Subcutaneous abdominal adipose tissue (tissue), 5 donors: Measurements from ENCODE around the gene COPS8.

Experiments
- H3K27ac ChIP-seq: one replicate; pipeline ENCODE4 v1.7.0; 2013; ENCODE audit warnings: low read depth, mild to moderate bottlenecking, inconsistent platforms, low read length, moderate library complexity
- H3K27me3 ChIP-seq, 5 donors: one replicate each; pipeline ENCODE4 v1.7.0; 2013; ENCODE audit warnings: low read length in 5 of 5, inconsistent platforms in 1 of 5; ENCODE audit not compliant: control insufficient read depth in 5 of 5, insufficient read depth in 4 of 5
- H3K36me3 ChIP-seq, 5 donors: one replicate each; pipeline ENCODE4 v1.7.0; 2013; ENCODE audit warnings: low read length in 5 of 5; ENCODE audit not compliant: control insufficient read depth in 5 of 5, insufficient read depth in 5 of 5
- H3K4me1 ChIP-seq, 5 donors: one replicate each; pipeline ENCODE4 v1.7.0; 2013; ENCODE audit warnings: low read length in 5 of 5, mild to moderate bottlenecking in 3 of 5, moderate library complexity in 1 of 5; ENCODE audit not compliant: control insufficient read depth in 5 of 5, insufficient read depth in 5 of 5
- H3K4me3 ChIP-seq, 5 donors: one replicate each; pipeline ENCODE4 v1.7.0; 2013; ENCODE audit warnings: low read length in 5 of 5, low read depth in 1 of 5
- H3K9ac ChIP-seq, 5 donors: one replicate each; pipeline ENCODE4 v1.7.0; 2013; ENCODE audit warnings: low read length in 5 of 5, mild to moderate bottlenecking in 4 of 5, moderate library complexity in 3 of 5
- H3K9me3 ChIP-seq, 5 donors: one replicate each; pipeline ENCODE4 v1.7.0; 2013; ENCODE audit warnings: low read length in 5 of 5; ENCODE audit not compliant: control insufficient read depth in 5 of 5
- donor health status: healthy.
- donor health status: healthy.
- donor health status: healthy.
- donor health status: healthy.
- donor health status: healthy.

COPS8 gene

DNA sequence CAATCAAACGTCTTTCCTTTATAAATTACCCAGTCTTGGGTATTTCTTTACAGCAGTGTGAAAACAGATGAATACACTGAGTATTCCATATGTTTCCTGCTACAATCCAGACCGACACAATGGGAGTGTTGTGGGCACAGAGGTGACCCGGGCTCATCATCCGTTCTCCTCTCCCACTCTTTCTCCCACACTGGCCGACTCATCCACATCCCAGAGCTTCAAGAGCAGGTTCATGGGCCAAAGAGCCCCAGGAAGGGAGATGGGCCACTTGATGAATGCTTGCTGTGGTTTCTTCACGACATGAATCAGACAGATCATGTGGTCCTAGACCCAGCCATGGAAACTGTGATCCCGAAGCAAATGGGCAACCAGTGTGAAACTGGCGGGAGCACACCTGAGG, 4.1 kb upstream of the COPS8 start:
- H3K27ac ChIP-seq = no peak overlapping the region

DNA sequence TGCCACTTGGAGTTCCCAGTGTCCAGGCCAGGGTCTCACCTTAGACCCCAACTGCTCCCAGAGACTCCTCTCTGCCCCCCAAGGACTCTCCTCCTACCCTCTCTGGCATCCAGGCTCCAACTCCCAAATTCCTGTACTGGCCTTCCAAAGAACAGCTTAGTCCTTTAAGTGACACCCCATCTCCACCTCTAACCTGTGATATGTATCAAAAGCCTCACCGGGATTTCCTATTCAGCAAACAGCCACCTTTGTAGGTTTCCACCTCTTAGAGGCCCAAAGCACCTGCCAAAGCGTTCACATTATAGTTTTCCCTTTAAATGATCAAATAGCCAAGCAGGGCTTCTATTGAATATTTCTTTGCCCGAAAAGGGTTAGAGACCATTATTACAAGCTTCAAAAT, 2.7 kb upstream of the COPS8 start:
- H3K4me3 ChIP-seq = no peak overlapping the region
- no peak overlapping the region for H3K9ac ChIP-seq
- peaks cover 0 to 22% (median 20%) of the 10 kb centered on the region in 5 donors for H3K4me1 ChIP-seq
- H3K27me3 ChIP-seq = no peaks in the 10 kb centered on the region
- H3K27ac ChIP-seq = no peak overlapping the region
- no peaks in the 10 kb centered on the region for H3K36me3 ChIP-seq
- no peaks in the 10 kb centered on the region for H3K9me3 ChIP-seq

More for the DNA sequence above, 4.1 kb upstream of the COPS8 start:
- H3K4me3 ChIP-seq = no peak overlapping the region
- peaks cover 0 to 17% (median 14%) of the 10 kb centered on the region in 5 donors for H3K4me1 ChIP-seq
- H3K9me3 ChIP-seq = no peaks in the 10 kb centered on the region
- H3K36me3 ChIP-seq = no peaks in the 10 kb centered on the region
- no peaks in the 10 kb centered on the region for H3K27me3 ChIP-seq
- H3K9ac ChIP-seq = no peak overlapping the region

DNA sequence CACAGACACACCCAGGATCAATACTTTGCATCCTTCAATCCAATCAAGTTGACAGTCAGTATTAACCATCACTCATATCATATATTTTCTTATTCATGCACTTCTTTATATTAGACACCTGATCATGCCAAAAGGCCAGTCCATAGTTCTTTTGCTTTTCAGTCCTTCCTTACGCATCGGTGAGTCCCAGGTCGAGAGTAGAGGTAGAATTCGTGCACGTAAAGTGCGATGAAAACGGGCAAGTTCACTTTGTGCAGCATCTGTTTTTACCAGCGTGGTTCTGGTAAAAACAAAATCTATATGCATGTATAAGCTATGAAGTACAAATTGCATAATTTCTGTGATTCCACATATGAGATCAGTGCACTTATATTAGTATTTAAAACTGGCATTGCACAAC, 1.2 kb upstream of the COPS8 start:
- Histone ChIP-seq H3K27me3 (no peaks in the 10 kb centered on the region), H3K36me3 (peaks cover 0 to 10% (median 4%) of the 10 kb centered on the region in 5 donors), H3K4me3 (peak overlapping the region in 1 of 5 donors; percentile 95), H3K27ac (no peak overlapping the region), H3K4me1 (peaks cover 0 to 22% (median 20%) of the 10 kb centered on the region in 5 donors), H3K9me3 (no peaks in the 10 kb centered on the region), H3K9ac (peak overlapping the region in 1 of 5 donors; percentile 91)

GRCh38 chr2:237090906-237091305, 5.2 kb downstream of the COPS8 start:
- Histone ChIP-seq H3K9ac (no peak overlapping the region), H3K4me1 (peaks cover 2 to 34% (median 33%) of the 10 kb centered on the region in 5 donors), H3K27me3 (no peaks in the 10 kb centered on the region), H3K27ac (peak overlapping the region; percentile 84), H3K9me3 (no peaks in the 10 kb centered on the region), H3K36me3 (peaks cover 24 to 46% (median 31%) of the 10 kb centered on the region in 5 donors), H3K4me3 (no peak overlapping the region)

GRCh38 chr2:237091779-237092436, 6.2 kb downstream of the COPS8 start:
- Histone ChIP-seq H3K27me3 (no peaks in the 10 kb centered on the region), H3K9me3 (no peaks in the 10 kb centered on the region), H3K27ac (peak overlapping the region; percentile 84), H3K4me3 (no peak overlapping the region), H3K9ac (no peak overlapping the region), H3K4me1 (peaks cover 2 to 25% (median 24%) of the 10 kb centered on the region in 5 donors), H3K36me3 (peaks cover 32 to 56% (median 41%) of the 10 kb centered on the region in 5 donors)

DNA sequence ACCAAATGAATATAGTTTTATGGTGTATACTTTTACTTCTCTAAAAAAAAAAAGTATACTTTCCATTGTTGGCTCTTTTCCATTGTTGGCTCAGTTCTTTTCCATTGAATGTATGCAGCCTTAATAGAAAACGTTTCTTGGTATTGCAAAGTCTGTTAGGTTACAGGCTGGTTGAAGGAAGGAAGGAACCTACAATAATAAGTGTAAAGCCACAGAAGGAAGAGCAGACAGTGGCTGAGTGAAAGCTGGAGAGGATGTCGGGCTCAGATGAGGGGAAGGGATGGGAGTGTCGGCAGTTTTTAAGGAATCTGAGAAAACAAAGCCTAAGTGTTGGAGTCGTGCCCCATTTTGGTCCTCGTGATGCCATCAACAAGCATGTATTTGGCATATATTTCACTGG, 6.8 kb downstream of the COPS8 start:
- no peaks in the 10 kb centered on the region for H3K27me3 ChIP-seq
- peak overlapping the region in 2 of 5 donors; percentile 10 to 17 for H3K9ac ChIP-seq
- peaks cover 37 to 62% (median 46%) of the 10 kb centered on the region in 5 donors for H3K36me3 ChIP-seq
- H3K9me3 ChIP-seq = no peaks in the 10 kb centered on the region
- H3K27ac ChIP-seq = peak overlapping the region; percentile 84
- H3K4me3 ChIP-seq = no peak overlapping the region
- peaks cover 2 to 23% (median 21%) of the 10 kb centered on the region in 5 donors for H3K4me1 ChIP-seq

GRCh38 chr2:237092920-237093781, 7.5 kb downstream of the COPS8 start:
- Histone ChIP-seq H3K27me3 (no peaks in the 10 kb centered on the region), H3K4me3 (no peak overlapping the region), H3K27ac (peak overlapping the region; percentile 84), H3K4me1 (peaks cover 2 to 23% (median 21%) of the 10 kb centered on the region in 5 donors), H3K9me3 (no peaks in the 10 kb centered on the region), H3K9ac (peak overlapping the region in 2 of 5 donors; percentile 10 to 17), H3K36me3 (peaks cover 44 to 68% (median 52%) of the 10 kb centered on the region in 5 donors)

DNA sequence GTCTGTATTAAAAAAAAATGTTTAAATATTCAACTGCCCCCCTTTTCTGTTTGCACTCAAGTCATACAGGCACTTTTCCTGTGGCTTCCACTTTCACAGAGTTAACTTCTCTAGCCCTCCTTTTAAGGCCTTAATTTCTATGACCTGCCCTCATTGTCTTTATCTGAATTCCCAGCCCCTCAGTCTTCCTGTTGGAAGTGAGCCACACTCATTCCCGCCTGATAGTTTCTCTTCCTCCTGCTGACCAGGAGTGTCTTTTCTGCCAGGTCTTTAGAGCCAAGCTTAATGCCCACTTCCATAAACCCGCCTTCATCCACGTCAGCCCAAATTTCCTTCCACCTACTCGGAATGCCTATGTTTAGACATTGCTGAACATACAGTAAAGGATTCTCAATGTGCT, 10.5 kb downstream of the COPS8 start:
- Histone ChIP-seq H3K36me3 (peaks cover 59 to 73% (median 62%) of the 10 kb centered on the region in 5 donors), H3K4me1 (peaks cover 2 to 23% (median 21%) of the 10 kb centered on the region in 5 donors), H3K9ac (no peak overlapping the region), H3K9me3 (no peaks in the 10 kb centered on the region), H3K27ac (no peak overlapping the region), H3K27me3 (no peaks in the 10 kb centered on the region), H3K4me3 (no peak overlapping the region)

- Histone ChIP-seq H3K27me3 (no peaks in the 10 kb centered on the region), H3K27ac (no peak overlapping the region), H3K4me3 (no peak overlapping the region), H3K9ac (no peak overlapping the region), H3K36me3 (peaks cover 62 to 74% (median 67%) of the 10 kb centered on the region in 5 donors), H3K9me3 (no peaks in the 10 kb centered on the region), H3K4me1 (peaks cover 2 to 18% (median 17%) of the 10 kb centered on the region in 5 donors)
Observed at GRCh38 chr2:237096911-237097310, 11.2 kb downstream of the COPS8 start.
